ELR (cell line): Measurements from ENCODE around the gene ZFYVE28.

Experiments used
- DNase-seq: peaks from one replicate; pipeline ENCODE4 v3.0.0-alpha.2; 2015; ENCODE audit warnings: low read depth

Gene ZFYVE28

DNA sequence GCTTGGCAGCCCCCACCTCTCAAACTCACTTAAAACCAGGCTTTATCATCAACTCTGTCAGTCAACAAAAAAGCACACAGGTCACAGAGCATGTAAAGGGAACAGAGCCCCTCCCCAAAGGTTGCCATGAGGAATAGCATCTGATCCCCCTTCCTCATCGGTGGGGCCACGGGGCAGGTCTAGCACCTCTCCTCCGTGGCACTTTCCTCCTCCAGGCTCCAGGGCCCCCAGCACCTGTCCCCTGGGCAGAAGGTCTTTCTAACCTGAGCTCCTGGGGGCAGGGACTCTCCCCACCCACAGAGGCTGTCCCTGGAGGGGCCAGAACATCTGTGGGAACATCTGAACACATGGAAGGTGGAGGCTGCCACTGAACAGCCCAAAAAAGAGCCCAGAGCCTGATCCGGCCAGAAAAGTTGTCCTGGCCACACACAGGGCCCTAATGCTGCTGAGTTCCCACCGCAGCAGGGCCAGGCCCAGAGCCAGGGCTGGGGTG is 65.7 kb downstream of the ZFYVE28 start:
- DNase-seq, result no peak

DNA sequence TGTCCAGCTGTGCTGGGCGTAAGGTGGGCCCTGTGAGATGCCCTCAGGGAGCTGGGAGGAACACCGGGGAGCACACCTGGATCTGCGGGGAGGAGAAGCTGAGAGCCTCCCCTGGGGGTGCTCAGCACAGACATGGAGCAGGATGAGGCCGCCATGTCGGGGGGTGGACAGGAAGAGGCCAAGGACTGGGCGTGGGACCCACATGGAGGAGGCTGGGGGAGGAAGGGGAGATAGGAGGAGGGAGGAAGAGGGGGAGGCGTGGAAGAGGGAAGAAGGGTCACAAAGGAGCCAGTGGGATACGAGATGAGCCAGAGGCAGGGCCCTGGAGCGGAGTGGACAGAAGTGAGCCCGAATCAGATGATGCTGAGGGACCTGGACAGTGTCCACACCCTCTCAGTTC is 66.3 kb downstream of the ZFYVE28 start:
- DNase-seq, result no peak

DNA sequence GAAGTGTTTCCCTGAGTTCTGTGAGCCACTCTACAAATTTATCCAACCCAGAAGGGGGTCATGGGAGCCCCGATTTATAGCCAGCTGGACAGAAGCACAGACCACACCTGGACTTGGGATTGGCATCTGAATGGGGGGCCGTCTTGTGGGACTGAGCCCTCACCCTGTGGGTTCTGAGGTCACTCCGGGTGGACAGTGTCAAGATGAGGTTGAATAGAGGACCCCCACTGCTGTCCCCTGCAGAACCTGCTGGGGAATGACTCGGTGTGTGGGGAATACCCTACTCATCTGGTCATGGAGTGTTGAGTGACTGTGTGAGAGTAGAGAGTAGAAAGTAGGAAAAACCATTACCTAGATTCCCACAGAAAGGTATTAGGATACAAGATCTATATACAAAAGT is 67.5 kb downstream of the ZFYVE28 start:
- DNase-seq, result no peak

DNA sequence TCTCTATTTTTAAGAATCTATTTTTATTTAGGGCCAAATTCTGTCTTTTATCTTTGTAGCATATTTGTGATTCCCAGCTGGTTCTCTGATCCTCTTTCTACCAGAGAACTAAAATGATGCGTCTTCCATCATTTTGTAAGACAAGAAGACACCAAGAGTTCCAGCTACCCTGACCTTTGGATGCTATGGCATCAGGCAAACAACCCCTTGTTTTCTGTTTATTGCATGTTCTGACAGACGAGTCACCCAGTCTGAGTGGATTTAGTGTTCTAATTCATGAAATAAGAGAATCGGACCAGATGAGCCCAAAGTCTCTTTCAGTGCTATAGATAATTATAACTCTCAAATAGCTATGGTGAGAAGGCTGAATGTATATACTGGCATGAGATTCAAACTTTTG is 69.7 kb downstream of the ZFYVE28 start:
- DNase-seq, result no peak

DNA sequence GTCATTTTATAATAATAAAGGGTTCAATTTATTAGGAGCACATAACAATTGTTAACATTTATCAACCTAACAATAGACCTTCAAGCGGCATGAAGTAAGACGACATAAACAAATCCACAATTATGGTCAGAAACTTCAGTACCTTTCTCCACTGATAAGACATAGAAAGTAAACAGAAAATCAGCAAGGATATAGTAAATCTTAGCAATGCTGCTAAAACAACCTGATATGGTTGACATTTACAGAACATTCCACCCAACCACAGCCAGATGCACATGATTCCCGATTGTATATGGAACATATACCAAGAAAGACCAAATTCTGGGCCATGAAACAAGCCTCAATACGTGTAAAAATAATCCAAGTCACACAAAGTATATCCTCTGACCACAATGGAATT is 71.3 kb downstream of the ZFYVE28 start:
- no peak for DNase-seq

DNA sequence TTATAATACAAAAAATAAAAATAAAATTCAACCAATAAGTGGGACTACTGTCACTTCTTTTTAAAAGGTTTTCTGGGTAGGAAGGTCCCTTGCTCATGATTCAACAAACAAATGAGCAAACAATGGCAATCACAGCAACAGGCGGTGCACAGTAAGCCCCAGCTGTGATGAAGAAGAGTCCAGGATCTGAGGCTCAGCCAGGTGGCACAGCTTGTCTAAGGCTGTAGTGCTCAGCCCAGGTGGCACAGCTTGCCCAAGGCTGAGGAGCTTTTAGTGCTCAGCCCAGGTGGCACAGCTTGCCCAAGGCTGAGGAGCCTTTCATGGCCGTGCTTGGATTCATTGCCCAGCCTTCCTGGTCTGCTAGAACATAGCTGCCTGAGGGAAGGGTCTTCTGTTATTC is 75.0 kb downstream of the ZFYVE28 start:
- DNase-seq, result no peak

DNA sequence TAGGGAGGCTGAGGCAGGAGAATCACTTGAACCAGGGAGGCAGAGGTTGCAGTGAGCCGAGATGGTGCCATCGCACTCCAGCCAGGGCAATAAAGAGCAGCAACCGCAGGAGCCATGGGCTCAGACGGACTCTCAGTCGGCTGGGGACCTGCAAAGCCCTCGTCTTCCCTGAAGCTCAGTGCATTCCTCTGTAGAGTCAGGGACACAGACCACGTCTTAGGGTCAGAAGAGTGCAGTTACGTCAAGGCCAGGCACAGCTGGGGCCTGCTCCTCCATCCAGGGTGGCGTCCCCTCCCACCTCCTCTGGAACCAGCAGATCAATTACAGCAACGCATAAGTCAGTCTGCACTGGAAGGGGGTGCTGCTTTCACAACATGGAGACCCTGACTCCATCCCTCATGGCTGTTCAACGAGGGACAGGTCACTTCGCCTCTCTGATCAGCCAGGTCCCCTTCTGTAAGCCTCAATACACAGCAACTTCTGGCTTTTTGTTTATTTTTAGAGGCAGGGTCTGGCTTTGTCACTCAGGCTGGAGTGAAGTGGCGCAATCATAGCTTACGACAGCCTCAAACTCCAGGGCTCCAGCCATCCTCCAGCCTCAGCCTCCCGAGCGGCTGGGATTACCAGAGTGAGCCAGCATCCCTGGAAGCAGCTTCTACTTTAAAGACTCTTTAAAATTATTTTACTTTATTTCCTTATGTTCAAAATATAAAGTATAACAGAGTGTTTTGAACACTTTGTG is 76.4 kb downstream of the ZFYVE28 start:
- no peak for DNase-seq

DNA sequence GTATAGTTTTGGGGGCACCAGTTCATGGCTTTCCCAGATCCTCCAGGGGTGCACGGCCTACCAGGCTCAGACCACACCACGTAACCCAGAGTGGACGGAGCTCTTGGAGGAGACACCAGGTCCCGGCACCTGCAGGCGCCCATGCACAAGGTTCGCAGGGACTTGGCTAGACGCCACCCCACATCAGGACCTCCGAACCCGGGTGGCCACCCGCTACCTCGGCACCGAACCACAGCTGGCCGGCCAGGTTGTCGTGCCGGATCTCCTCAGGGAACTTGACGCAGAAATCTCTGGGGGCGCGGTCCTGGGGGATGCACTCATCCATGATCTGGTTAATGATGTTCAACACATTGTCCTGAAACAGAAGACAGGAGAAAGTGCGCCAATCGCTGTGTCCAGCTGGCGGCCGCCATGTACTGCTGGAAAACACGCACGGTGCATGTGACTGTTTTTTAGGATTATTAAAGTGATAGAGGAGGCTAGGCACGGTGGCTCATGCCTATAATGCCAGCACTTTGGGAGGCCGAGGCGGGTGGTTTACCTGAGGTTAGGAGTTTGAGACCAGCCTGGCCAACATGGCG is 77.1 kb downstream of the ZFYVE28 start:
- DNase-seq, result no peak

DNA sequence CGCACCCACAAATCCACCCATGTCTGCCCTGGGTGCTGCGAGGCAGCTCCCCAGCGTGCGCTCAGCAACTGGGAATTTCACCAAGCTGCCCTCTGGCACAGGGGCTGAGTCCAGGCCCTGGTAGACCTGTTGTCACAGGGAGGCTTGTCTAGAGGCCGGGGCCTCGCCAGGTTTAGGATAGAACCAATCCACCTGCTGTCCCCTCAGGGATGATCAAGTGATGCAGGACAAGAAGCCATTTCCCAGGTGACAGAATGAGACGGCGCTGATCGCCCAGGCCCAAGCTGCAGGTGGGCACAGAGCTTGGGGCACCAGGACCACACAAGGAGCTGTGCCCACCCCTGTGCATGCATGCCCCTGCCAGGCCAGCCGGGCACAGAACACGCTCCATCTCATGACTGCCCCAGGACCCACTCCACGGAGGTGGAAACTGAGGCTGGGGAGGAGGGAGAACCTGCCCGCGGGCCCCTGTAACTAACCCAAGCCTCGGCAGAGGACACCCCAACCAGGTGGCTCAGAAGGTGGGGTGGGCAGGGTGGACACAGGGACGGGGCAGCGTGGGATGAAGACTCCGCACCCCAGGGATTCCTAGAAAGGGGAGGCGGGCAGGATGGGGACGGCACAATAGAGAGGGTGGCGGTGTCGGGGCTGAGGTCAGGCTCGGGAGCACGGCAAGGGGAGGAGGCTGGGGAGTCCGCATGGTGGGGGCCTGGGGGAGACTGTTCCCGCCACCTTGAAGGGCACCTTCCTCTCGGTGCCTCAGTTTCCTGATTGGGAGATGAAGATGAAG is 78.0 kb downstream of the ZFYVE28 start:
- no peak for DNase-seq

DNA sequence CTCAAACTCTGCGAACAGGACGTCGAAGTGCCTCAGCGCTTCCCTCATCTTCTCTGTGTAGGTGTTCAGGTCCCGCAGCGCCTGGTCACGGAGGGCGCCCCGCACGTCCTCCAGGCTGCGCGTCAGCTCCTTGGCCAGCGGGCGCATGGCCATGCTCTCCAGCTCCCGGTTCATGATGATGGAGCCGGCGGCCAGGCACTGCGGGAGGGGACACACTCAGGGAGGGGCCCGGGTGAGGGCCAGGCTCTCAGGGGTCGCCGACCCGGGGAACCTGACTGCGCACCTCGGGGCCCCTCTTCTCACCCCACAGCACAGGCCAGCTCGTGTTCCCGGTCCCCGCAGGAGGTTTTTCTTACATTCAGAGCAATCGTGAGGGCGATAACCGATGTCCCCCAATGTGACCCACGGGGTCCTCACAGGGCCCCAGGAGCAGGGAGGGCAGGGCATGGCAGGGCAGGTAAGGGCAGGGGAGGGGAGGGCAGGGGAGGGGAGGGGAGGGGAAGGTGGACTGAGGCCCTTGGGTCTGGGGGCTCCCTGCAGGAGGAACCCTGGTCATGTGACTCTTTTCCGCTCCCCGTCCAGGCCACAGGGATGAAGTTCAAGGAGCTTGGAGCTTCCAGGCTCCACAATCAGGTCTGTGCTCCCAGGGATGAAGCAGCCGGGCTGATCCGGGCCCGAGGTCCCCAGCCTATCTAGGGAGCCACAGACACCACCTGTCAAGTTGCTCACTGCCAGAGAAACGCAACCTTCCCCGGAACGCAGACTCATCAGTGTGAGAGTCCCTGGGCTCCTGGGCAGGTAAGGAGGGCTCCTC is 78.8 kb downstream of the ZFYVE28 start:
- DNase-seq, result no peak

DNA sequence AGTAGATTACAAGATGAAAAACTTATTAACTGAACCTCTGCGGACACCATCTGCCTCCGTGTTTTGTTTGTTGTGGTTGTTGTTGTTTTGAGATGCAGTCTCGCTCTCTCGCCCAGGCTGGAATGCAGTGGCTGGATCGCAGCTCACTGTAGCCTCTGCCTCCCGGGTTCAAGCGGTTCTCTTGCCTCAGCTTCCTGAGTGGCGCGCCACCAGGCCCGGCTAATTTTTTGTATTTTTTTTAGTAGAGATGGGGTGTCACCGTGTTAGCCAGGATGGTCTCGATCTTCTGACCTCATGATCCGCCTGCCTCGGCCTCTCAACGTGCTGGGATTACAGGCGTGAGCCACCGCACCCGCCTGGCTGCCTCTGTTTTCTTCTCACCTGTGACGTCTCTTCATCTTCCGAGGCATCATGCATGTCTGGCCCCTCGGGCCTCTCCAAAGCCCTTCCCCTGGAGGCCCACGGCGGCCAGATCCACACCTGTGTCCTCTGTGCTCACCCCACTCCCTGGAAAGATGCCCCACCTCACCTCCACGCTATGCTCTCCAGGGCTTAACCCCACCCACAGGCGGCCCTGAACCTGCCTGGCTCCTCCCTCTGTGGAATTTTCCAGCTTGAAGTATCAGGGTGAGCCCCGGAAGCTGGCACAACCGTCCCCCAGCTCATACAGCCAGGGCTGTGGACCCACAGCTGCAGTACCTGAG is 79.5 kb downstream of the ZFYVE28 start:
- DNase-seq, result no peak

DNA sequence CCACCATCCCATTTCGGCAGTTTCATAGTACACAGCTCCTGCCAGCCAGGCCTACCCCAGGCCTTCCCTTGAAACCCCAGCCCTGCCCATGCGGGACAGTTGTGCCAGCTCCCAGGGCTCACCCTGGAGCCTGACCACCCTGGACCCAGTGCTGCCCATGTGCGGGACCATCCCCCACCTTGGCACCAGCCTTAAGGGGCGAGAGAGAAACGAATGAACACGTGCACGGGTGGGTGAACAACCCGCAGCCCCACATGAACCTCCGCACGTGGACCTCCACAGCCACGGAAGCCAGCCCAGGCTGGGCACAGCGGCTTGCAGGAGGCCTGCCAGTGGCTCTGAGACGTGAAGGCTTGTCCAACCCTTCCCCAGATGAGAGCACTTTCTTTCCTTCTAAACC is 80.5 kb downstream of the ZFYVE28 start:
- DNase-seq, result no peak

DNA sequence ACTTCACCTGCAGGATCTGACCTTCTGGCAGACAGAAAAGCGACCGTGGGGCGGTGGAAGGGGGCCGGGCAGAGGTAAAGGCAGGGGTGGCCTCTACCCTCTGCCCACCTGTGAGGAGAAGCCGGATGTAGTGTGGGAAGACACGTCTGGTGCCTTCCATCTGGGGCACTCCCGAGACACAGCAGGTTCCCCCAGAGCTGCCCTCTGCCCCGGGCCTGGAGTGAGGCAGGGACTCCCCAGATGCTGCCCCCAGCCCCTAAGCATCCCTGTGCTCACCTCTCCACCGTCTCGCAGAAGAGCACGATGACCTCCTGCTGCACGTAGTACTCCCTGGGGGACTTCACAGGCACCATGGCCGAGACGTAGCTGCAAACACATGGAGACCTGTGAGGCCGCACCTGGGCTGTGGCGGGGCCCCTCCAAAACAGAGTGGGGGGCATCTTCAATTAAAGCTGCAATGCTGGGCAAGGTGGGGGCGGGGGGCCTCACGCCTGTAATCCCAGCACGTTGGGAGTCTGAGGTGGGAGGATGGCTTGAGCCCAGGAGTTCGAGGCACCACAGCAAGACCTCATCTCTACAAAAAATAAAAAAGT is 81.2 kb downstream of the ZFYVE28 start:
- no peak for DNase-seq

DNA sequence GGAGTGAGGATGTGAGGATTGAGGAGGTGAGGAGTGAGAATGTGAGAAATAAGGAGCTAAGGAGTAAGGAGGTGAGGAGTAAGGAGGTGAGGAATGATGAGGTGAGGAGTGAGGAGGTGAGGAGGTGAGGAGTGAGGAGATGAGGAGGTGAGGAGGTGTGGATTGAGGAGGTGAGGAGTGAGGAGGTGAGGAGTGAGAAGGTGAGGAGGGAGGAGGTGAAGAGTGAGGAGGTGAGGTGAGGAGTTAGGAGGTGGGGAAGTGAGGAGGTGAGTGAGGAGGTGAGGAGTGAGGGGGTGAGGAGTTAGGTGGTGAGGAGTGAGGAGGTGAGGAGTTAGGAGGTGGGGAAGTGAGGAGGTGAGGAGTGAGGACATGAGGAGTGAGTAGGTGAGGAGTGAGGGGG is 81.8 kb downstream of the ZFYVE28 start:
- no peak for DNase-seq

DNA sequence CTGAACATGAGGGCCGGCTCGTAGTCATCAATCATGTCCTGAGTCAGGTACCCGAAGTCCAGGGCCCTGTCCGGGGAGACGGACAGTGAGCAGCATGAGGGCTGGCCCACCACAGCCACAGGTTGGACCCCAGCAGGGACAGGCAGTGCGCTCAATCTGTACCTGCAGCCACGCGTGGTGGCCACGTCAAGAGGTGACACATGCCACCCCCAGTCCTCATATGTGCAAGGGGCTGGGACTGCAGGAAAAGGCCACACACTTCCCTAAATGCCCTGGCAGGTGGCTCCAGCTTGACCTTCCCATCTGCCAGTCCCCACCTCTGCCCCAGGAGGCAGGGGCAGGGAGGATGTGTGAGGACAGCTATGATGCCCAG is 82.7 kb downstream of the ZFYVE28 start:
- no peak for DNase-seq

DNA sequence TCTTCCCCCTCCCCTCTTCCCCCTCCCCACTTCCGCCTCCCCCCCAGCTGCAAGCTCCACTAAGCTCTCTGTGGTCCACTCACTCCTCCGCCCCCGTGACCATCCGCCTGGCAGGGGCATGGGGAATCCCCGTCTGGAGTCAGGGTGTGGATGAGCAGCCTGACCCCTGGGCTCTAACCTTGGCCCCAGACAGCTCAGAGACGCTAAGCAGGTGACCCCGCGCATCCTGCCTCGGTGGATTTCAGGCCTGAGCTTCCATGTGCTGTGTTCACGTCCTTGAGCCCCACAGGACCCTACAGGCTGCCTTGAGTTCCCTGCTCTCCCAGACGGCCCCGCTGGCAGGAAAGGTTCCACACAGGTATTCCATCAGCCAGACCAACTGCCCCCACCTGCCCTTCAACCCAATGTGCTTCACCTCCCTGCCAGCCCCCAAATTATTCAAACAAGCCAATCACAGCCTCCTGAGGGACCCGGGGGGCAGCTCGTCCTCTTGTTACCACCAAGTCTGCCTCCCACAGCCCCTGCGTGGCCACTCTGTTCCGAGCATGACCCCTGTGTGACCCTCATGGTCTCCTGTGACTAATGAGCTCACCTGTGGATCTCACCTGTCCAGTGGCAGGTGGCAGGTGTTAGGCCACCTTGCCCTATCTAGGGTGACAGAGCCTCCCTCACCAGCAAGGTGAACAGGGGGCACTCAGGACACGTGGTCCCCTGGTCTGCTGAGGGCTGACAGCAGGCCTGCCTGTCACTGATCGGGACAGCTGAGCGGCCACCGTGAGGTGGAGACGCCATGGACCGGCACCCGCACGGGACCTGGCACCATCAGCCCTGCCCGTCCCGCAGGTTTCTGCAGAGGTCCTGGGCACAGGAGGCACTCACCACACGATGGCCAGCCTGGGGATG is 83.4 kb downstream of the ZFYVE28 start:
- DNase-seq, result no peak

DNA sequence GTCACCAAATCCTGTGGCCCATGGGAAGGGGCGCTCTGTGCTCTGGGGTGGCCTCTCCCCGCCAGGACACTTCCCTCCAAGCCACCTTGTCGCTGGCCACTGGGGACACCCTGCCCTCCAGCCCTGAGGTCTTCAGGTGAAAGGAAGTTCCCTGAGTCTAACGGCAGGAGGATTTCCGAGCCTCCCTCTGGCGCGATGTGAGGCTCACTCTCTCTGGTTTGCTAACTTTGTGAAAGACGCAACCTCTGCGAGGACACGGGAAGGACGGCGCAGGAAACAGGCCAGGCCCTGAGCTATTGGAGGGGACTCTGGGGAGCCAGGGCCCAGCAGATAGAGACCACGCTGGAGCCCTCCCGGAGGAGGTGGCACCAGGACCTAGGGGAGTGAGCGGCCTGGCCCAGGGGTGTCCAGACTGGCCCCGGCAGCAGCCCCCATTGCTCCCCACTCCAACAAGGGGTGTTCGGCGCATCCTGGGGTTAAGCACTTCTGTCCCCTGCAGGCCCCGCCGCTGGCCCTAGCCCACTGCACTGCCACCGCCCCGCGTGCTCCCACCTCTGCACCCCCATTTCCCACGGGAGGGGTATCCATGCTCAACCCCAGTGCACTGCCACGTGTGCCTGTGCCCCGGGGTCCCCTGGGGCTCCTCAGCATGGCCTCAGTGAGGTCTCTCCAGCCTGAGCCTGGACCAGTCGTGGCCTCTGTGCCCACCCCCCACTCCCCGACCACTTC is 84.4 kb downstream of the ZFYVE28 start:
- DNase-seq, result no peak

DNA sequence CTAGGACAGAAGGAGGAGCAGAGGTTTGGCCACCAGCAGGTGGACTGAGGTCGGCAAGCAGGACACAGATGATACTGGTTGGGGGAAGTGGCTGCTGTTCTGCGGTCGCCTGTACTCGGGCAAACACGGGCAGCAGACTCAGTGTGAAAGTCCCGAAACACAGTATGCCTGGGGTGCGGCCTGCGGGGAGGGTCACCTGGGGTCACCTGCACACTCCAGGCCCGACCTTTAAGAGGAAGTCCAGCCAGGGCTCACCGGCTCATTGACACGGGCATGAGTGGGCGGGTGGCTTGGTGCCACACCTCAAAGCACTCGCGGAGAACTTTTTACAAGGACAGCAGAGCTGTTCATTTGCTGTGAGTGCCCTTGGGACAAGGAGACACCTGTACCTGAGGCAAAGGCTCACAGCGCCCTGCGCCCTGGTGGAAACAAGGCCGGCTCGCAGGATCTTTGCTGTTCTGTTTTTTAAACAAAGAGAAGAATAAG is 85.0 kb downstream of the ZFYVE28 start:
- no peak for DNase-seq

DNA sequence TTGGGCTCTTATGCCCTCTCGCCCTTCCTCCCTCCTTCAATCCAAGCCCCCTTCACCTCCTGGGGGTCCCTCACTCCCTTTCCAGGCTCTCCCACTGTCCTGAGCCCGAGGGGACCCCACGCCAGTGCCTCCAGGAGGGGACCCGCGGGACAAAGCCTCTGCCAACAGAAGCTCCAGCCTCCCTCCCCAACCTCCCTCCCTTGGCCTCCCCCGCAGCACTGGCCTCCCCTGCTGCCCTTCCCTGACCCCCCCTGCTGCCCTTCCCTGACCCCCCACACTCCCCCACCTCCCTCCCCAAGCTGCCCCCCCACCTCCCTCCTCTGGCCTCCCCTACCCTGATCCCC is 85.5 kb downstream of the ZFYVE28 start:
- no peak for DNase-seq
